CD4-positive, alpha-beta T cell treated with Interleukin-21 for 1 hour (primary cell): ENCODE results near the gene LRMDA.

Source experiments
- DNase-seq: peaks from one replicate; pipeline ENCODE4 v3.0.0-alpha.2; 2020

The LRMDA gene

DNA sequence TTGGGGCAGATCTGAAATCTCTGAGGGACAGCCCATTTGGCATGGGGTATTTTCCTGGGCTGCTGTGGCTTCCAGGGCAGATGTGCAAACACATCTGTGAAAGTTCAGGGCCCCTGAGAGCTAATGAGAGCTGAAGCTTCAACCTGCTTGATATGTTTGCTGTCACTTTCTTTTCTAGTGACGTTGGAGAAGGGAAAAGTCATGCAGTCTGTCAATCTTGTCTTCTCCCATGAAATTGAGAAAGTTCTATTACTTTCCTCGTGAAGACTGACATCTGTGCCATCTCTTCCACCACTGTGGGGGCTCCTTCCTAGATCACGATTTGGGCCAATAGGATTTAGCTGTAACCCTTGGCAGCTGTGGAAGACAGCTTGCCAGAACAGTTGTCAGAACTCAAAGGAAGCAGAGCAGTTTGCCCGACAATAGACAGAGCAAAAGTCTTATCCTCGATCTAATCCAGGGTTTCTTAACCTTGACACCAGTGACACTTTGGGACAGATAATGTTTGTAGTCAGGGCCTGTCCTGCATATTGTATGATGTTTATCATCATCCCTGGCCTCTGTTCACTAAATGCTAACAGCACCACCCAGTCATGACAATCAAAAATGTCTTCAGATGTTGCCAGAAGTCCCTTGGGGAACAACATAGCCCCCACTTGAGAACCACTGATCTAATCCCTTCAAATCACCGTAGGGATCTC, 586.5 kb downstream of the LRMDA start:
- DNase-seq = no peak

DNA sequence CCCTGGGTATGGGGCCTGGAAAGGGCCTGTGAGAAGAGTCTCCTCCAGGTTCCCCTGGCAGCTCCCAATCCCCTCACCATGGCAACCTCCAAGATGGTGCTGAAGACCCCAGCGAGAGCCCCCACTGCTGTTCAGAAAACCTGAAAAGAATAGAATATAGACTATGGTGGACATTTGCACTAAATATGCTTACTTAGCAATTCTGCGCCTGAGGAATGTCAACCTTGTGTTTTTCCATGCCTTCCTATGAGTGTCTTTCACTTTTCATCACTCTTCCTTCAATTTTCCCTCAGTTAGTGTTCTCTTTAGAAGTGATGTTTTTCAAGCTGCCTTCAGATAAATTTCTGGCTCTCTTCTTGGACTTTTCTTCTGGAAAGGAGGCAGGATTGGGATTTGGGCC, 589.2 kb downstream of the LRMDA start:
- no peak for DNase-seq

- no peak for DNase-seq
Measured at GRCh38 chr10:76021398-76021797, 590.0 kb downstream of the LRMDA start.

DNA sequence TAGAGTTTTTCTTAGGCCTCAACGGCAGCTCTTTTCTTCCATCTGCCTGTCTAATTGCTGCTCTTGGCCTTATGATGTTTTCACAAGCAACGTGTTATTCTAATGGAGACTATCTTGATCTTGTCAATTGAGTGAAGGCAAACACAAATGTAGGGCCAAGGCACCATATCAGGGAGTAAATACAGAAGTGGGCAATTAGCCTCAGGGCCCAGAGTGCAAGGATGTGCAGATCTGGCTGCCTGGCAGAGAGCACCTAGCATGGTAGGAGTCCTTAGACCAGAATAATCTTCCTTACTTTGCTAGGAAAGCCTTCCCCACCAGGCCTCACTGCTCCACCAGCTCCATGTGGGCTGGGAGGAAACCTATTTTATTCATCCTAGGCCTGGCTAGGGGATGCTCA, 590.9 kb downstream of the LRMDA start:
- no peak for DNase-seq

DNA sequence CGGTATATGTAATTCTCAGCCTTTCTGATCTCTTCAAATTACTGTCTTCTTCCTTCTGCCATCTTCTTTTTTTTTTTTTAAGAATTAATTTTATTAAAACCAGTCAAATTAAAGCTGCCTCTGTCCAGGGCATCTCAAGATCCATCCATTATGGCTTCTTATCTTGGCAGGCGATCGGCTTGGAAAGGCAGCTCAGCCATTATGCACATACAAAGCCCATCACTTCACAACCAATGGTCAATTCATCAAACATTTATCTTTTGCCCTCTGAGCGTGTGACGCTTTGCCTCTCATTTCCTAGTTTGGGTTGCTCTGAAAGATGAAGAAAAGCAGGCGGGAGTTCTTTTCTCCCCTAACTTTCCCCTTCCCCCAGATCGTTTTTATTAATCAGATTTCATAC, 591.6 kb downstream of the LRMDA start:
- DNase-seq = no peak

DNA sequence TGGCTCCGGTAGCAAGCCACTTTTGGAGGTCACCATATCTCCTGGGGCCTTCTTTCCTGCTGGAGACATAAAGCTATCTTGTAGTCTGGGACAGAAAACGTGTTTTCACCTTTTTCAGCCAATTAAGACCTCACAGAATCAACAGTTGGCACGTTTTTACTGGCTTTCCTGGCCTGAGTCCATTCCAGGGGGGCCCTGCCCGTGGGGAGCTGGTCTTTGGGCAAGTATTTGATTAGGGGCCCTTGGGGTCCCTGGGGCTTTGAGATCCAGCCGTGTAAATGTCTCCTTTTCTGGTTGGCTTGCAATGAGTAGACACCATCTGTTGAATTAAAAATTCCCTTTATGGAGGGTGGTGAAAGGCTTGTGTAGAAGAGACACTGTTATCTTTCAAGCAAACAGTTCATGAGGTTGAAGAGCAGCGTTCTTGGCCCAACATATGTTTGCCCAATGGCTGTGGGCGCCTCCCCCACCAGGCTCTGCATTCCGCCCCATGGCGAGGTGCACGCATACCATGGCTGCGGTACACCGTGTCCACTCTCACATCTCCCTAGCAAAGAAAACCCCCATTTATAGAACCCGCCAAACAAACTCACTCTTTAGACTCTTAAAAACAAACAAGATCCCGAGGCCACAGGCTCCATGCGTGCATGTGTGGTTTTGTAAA, 593.2 kb downstream of the LRMDA start:
- DNase-seq = no peak

GRCh38 chr10:76025124-76025477, 593.7 kb downstream of the LRMDA start:
- DNase-seq = no peak

DNA sequence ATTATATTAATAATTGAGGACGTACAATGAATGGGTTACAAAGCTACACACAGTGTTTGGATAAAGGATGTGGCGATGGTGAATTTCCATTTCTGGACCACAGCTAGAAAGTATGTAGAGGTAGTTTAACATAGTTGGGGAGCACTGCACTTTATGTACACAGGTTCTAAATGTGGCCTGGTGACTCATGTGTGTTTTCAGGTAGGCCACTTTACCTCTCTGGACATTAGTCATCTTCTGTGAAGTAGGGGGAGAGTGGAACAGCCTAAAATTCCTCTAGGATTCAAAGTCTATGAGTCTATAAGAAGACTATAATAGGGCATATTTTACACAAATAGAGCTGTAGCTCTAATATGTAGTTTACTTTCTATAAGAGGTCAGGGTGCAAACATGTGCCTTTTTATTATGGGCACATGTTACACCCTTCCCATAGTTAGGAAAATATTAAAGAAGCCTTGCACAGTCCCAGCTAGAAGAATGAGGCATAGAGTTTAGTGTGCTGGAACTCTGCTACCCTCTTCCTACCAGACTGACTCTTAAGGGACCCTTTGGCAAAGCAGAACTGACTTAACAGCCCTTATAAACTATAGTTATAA, 594.9 kb downstream of the LRMDA start:
- no peak for DNase-seq

DNA sequence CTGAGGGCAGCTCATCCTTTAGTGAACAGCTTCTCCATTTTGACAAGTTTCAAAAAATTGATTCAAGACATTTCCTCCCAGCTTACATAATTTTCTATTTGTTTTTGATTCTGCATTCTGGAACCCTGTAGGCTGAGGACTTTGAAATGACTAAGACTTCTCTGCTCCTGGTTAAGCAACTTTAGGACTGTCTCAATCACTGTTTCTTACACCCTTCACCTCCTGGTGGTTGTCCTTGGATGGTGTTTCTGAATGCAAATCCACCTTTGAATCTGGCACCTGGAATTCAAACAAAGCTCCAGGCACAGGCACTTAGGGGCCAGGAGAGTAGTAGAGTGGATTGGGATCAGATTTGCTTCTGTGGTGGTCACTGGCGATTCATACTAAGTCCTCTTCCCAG, 595.5 kb downstream of the LRMDA start:
- no peak for DNase-seq

- no peak for DNase-seq
Measured at GRCh38 chr10:76029782-76030181, 598.4 kb downstream of the LRMDA start.

- DNase-seq = no peak
Measured at GRCh38 chr10:76031099-76031498, 599.7 kb downstream of the LRMDA start.

GRCh38 chr10:76031769-76032699, 600.6 kb downstream of the LRMDA start:
- no peak for DNase-seq

GRCh38 chr10:76032700-76033039, 601.2 kb downstream of the LRMDA start:
- DNase-seq = no peak

- no peak for DNase-seq
Measured at GRCh38 chr10:76033457-76034196, 602.2 kb downstream of the LRMDA start.

- no peak for DNase-seq
Measured at GRCh38 chr10:76034353-76035205, 603.2 kb downstream of the LRMDA start.

DNA sequence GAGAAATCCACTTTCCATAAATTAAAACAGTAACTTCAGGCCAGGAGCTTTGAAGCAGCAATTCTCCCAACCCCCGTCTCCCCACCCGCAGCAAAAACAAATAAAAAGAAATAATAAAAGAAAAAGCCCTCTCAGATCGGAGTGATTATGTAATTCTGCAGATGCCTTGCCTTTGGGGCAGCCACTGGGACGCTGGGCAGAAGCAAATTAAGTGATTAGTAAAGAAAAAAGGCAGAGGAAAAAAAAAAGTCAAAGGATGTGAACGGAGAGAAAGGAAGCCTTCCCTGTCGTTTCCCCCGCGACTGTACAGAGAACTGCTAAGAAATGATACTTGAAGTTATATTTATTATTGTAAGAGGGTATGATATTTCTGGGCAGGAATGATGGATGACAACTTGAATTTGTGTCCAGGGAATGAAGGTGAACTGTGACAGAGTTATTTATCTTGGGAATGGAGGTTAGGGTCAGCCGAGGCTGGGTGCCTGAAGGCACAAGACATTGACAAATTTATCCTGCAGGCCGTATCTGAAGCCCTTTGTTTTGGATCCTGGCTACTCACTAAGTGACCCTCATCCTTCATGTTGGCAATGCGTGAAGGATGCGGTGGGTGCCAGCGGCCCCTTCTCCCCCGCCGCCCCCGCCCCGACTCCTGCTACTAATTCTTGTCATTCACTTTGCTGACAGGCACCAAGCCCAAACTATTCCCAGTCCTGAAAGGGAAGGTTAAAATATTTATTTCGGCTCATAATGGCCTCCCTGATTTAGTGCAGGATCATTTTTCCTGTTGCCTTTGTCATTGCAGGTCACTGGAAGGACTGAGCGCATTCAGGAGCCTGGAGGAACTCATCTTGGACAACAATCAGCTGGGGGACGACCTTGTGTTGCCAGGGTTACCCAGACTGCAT, 604.0 kb downstream of the LRMDA start:
- DNase-seq = no peak

- peak; percentile 21 for DNase-seq
Measured at GRCh38 chr10:76036111-76036940, 604.9 kb downstream of the LRMDA start.

- no peak for DNase-seq
Measured at GRCh38 chr10:76036962-76037361, 605.5 kb downstream of the LRMDA start.

- DNase-seq = no peak
Measured at GRCh38 chr10:76037531-76038155, 606.2 kb downstream of the LRMDA start.
